Measurements from ENCODE around the gene TRIM62.

TRIM62 gene

GRCh38 chr1:33181921-33182341 lies at the start of gene TRIM62:
TRIM62 (minus strand) TSS chr1:33182043; CDS start chr1:33181432, 611 bp downstream.
- DNase-seq, result peak; percentile 85

DNA sequence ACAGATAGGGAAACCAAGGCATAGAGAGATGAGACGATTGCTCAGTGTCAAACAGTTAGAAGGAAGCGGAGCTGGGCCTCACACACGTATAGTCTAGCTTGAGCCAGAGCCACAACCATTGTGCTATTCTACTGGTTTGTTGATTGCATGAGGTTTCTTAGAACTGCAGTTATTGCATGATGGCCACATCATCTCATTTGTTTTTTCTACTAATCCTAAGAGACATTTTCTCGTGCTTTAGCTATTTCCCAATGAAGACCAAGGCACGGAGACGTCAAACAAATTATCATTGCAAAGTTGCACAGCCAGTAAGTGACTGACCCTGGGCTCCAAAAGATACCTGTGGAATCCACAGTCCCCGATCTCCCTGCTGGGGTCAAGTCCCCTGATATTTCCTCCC lies 49.3 kb upstream of the TRIM62 start:
- DNase-seq, result no peak

DNA sequence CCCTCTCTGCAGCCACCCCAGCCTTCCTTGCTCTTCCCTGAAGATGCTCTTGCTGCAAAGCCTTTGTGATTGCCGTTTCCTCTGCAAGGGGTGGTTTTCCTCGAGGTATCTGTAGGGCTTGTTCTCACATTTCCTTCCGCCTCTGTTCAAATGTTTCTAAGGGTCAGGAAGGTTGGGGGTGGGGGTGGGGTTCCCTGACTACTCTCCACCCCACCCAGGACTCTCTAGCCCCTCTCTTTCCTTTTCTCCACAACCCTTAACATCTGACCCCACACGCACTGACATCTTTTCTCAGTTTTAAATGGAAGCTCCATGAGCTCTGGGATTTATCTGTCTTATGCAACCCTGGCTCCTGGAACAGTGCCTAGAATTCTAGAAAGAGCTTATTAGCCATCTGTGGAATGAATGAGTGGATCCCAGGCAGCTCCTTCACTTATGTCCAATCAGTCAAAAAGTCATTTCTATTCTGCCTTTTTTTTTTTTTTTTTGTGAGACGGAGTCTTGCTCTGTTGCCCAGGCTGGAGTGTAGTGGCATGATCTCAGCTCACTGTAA lies 47.2 kb upstream of the TRIM62 start:
- peak; percentile 6 for DNase-seq

DNA sequence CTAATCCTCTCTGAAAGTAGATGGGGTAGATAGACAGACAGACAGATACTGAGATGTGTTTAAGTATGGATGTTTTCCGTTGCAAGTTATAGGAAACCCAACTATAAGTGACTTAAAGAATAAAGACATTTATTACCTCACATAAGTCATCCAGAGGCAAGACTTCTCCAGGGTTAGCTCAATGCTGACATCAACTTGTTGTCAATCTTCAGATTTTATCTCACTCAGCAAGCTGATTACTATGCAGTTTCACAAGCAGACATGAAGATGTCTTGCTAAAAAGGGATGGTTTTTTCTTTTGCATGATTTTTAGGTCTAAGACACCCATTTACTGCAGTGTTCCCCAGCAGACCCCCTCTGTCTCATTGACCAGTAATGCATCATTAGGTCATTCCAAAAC lies 43.7 kb upstream of the TRIM62 start:
- no peak for DNase-seq

GRCh38 chr1:33224166-33224707 lies 42.4 kb upstream of the TRIM62 start:
- peak; percentile 13 for DNase-seq

DNA sequence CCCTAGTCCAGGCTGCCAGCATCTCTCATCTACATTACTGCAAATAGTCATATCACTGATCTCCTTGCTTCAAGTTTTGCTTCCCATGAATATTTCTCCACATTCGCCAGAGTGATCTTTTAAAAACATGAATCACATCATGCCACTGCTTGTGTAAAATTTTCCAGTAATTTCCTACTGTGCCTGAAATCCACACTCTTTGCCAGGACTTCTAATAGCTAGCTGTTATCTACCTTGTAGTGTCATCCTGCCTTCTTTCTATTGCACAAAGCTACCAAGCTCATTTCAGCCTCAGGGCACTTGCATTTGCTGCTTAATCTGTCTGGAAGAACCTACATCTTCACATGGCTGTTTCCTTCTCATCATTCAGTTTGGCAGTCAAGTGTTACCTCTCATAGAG lies 40.5 kb upstream of the TRIM62 start:
- no peak for DNase-seq

- DNase-seq, result no peak
These were observed 39.5 kb upstream of the TRIM62 start for GRCh38 chr1:33221385-33221758.

GRCh38 chr1:33220676-33221384 lies 39.0 kb upstream of the TRIM62 start:
- DNase-seq, result no peak

GRCh38 chr1:33219886-33220661 lies 38.2 kb upstream of the TRIM62 start:
- DNase-seq, result no peak

DNA sequence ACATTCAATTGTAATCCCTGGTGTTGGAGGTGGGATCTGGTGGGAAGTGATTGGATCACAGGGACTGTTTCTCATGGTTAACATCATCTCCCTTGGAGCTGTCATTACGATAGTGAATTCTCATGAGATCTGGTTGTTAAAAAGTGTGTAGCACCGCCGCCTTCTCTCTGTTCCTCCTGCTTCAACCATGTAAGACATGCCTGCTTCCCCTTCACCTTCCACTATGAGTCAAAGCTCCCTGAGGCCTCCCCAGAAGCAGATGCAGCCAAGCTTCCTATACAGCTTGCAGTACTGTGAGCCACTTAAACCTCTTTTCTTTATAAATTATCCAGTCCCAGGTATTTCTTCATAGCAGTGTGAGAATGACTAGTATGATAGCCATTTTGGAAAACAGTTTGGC lies 30.1 kb upstream of the TRIM62 start:
- DNase-seq, result no peak

DNA sequence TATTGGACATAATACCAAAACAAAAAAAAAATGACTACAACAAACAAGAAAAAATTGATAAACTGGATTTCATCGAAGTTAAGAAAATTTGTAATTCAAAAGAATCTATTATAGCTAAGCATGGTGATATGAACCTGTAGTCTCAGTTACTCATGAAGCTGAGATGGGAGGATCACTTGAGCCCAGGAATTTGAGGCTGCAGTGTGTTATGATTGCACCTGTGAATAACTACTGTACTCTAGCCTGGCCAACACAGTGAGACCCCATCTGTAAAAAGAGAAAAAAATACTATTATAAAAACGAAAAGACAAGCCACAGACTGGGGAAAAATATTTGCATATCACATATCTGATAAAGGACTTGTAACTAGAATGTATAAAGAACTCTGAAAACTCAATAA lies 24.5 kb upstream of the TRIM62 start:
- DNase-seq, result no peak

DNA sequence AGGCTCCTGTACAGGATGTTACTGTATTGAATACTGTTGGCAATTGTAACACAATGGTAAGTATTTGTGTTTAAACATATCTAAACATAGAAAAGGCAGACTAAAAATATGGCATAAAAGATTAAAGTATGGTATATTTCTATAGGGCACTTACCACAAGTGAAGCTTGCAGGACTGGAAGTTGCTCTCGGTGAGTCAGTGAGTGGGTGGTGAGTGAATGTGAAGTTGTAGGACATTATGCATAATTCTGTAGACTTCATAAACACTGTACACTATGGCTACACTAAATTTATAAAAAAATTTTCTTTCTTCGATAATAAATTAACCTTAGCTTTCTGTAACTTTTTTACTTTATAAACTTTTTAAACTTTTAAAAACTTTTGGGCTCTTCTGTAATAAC lies 13.7 kb upstream of the TRIM62 start:
- DNase-seq, result no peak

- no peak for DNase-seq
These were observed 10.0 kb upstream of the TRIM62 start for GRCh38 chr1:33191731-33192275.

DNA sequence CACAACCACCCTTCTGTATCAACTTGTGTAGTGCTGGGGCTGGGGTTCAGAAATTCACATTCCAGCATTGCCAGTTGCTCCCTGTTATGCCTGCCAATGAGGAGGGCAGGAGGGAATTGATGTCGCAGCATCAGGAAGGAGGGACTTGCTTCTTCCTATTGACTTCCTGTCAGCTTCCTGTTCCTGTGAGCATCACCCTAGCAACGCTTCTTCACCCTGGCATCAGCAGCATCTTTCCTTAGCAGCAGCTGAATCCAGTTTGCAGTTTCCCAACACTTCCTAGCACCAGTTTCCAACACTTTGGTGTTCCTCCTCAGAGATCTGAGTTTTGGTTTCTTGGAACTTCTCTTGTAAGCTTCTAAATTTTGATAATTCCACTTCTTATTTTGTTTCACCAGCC lies 8.9 kb upstream of the TRIM62 start:
- no peak for DNase-seq

DNA sequence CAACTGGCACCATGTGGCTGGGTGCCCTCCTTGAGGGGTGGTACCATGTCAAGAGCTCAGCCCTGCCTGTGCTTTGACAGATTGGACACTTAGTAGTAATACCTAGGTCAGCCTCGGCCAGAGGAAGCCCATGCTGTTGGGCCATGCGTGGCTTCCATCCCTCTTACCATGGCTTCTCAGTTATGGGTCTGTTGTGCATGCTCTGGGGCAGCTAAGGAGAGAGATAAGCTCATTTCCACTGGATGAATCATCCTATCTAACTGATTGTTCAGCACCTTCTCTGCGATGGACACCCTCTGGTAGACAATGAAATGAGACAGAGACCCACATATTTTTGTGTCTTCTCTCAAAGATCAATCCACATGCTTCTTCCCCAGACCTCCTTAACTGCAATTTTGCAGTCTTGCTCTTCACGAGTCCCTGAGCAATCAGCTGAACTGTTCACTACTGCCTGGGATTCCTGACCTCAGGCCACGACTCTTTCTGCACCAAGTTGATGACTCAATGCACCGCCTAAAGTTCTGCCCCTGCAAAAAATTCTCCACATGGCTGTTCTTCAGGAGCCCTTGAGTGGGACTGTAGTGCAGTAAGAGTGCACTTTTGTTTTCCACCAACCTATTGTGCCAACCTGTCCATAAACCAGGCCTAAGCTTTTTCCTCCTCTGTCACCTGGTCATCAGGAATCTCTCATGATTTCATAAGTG lies 6.9 kb upstream of the TRIM62 start:
- DNase-seq, result peak; percentile 29

DNA sequence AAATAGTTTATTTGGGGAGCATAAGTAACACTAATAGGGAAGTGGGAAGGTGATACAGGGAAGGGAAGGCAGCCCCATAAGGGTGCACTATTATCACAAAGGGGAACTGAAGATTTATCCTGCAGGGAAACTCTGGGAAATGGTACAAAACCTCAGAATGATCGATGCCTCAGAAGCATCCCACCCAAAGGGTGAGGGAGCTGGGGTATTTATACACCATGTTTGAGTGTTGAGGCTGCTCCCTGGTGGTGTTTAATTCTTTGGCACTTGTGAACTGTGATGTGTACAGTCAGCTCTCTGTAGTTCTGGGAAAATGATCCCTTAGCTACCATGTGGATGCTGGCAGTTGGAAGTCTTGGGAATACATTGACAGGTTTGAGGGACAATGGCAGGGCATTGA lies 5.1 kb upstream of the TRIM62 start:
- DNase-seq, result no peak

- no peak for DNase-seq
These were observed 3.7 kb upstream of the TRIM62 start for GRCh38 chr1:33185541-33185940.

GRCh38 chr1:33183306-33183705 lies 1.5 kb upstream of the TRIM62 start:
- no peak for DNase-seq

DNA sequence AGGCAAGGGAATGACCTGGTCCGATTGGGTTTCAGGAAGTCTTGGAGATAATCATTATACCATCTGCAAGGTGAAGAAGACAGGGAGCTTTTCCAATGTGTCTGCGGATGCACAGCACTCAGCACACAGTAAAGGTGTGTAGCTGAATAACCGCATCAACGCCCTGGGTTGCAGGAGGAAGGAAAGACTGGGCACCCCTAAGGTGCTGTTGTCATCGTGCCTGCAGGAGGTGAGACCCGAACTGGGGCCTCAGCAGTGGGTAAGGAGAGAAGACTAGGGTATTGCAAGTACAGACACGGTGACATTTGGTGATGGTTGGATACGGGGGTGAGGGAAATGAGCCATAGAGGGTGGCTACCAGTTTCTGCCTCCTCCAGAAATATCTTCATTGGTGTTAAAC lies 1.1 kb upstream of the TRIM62 start:
- no peak for DNase-seq

DNA sequence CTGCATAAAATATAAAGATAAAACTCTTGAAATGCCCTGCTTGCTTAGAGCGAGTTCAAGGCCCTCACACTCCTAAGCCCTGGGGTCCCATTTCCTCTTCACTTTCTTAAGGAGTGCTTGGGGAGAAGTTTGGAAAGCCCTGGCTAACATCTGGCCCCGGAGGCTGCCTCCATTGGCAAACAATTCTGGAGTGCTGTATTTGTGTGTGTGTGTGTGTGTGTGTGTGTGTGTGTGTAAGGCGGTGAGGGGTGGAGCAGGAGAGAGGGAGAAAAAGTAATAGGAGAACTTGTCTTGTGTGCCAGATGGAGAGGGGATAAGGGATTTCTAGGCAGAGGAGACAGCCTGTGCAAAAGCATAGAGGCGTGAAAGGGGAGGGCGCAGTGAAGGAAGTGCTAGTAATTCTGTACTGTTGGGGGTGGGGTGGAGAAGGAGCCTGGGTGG lies 578 bp upstream of the TRIM62 start:
- DNase-seq, result peak; percentile 85

GRCh38 chr1:33180911-33181890 lies 642 bp downstream of the TRIM62 start:
- DNase-seq, result peak; percentile 82

Measured in DMS79 treated with DMSO at 0.1 percent for 48 hours (cell line).